Natural killer cell (primary cell): Measurements from ENCODE around the gene COPS3. TPM values are rescaled to one million over a fixed set of nuclear protein-coding genes. Genes with fewer than 3 reads are reported as not detected.

Experiments used
- ATAC-seq, 3 donors: fragments of 150-1000 bp in 2 of 3; fragments of 200-7000 bp in 1 of 3; cut with Tn5 transposase; 1 replicate in 1 of 3; 2 replicates in 2 of 3; pipeline ENCODE4 v1.10.0; 2021; ENCODE audit warnings: mild to moderate bottlenecking in 2 of 3, moderate library complexity in 2 of 3
- DNase-seq, 2 donors: peaks; one replicate each; pipeline versions ENCODE4 v3.0.0 to v3.0.0-alpha.2; 2013 to 2021; ENCODE audit warnings: mixed read lengths in 1 of 2
- H3K27ac ChIP-seq: one replicate; pipeline ENCODE4 v1.5.1; 2013; ENCODE audit warnings: mild to moderate bottlenecking, low read length
- H3K27me3 ChIP-seq: one replicate; pipeline ENCODE4 v1.6.1; 2013; ENCODE audit warnings: low read length; ENCODE audit not compliant: control insufficient read depth, insufficient read depth
- H3K36me3 ChIP-seq: one replicate; pipeline ENCODE4 v1.6.1; 2013; ENCODE audit warnings: low read length; ENCODE audit not compliant: control insufficient read depth, insufficient read depth
- H3K4me1 ChIP-seq: one replicate; pipeline ENCODE4 v1.6.1; 2013; ENCODE audit warnings: low read length; ENCODE audit not compliant: control insufficient read depth, insufficient read depth
- H3K4me3 ChIP-seq: one replicate; pipeline ENCODE4 v1.5.1; 2013; ENCODE audit warnings: low read length
- H3K9me3 ChIP-seq: one replicate; pipeline ENCODE4 v1.6.1; 2013; ENCODE audit warnings: low read length; ENCODE audit not compliant: control insufficient read depth, insufficient read depth
- H3K27ac Mint-ChIP-seq, 2 donors: one replicate each; pipeline ENCODE4 v1.8.0; 2022; ENCODE audit warnings: mild to moderate bottlenecking in 2 of 2, mixed read lengths in 2 of 2, moderate library complexity in 1 of 2
- H3K27me3 Mint-ChIP-seq, 2 donors: one replicate each; pipeline ENCODE4 v1.8.0; 2022; ENCODE audit warnings: low read depth in 2 of 2, mixed read lengths in 2 of 2
- H3K36me3 Mint-ChIP-seq: one replicate; pipeline ENCODE4 v1.8.0; 2022; ENCODE audit warnings: mixed read lengths
- H3K4me1 Mint-ChIP-seq, 2 donors: one replicate each; pipeline ENCODE4 v1.8.0; 2022; ENCODE audit warnings: mixed read lengths in 2 of 2
- H3K4me3 Mint-ChIP-seq: one replicate; pipeline ENCODE4 v1.8.0; 2022; ENCODE audit warnings: mild to moderate bottlenecking, moderate library complexity, mixed read lengths
- H3K9me3 Mint-ChIP-seq, 2 donors: one replicate each; pipeline ENCODE4 v1.8.0; 2022; ENCODE audit warnings: mixed read lengths in 2 of 2
- WGBS: methylation state at CpG from one replicate; pipeline ENCODE4 v1.1.7; 2013; ENCODE audit warnings: missing lambda C conversion rate; ENCODE audit not compliant: insufficient coverage; 5-methylcytosine and 5-hydroxymethylcytosine counted together
- intact Hi-C: fragments of 100-400 bp; cut with micrococcal nuclease; formaldehyde crosslinking; loops from one replicate; pipeline ENCODE4 v1.14.2; 2022
- total RNA-seq, 4 donors: library from RNA; stranded (reverse); fragments of 120-200 nt in 1 of 4; gene quantifications; one replicate each; pipeline versions ENCODE4 v1.2.3 to v1.2.4, GENCODE V29; 2013 to 2022
- TF ChIP-seq, protein P1 (sequence below): fragments of 200-600 bp; IDR thresholded peaks from one replicate; pipeline ENCODE4 v1.8.0; 2022; ENCODE audit warnings: antibody characterized with exemption

COPS3 gene
- total RNA-seq, 3 donors from 2014 or later (not counting 1 experiment from before 2014, with no cell fraction given), result 101 to 115 (median 102) TPM

DNA sequence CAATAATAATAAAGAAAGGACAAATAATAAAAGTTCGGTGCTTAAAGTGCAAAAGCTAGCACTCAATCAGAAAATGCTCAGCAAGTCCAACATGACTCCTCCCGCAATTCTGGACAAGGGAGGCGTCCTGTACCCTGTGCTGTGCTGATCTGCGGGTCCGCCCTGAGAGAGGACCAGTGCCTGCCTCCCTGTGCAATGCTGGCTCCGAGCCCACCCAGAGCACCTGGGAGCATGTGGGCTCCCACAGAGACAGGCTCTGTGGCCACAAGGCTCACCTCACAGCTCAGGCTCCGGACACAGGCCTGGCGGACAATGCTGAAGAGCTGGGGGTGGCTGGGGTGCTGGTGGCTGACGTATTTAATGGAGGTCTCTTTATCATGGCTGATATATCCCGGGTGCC, 55.1 kb downstream of the COPS3 start:
- ATAC-seq (no peak), DNase-seq (no peak)
- Mint-ChIP-seq H3K36me3 (peaks cover 22% of the 10 kb centered on the region), H3K27me3 (no peaks in the 10 kb centered on the region), H3K4me3 (no peak overlapping the region), H3K9me3 (no peaks in the 10 kb centered on the region), H3K4me1 (peaks cover 6 to 8% of the 10 kb centered on the region in 2 donors), H3K27ac (no peak overlapping the region)
- Histone ChIP-seq H3K27me3 (no peaks in the 10 kb centered on the region), H3K9me3 (no peaks in the 10 kb centered on the region), H3K36me3 (peaks cover 87% of the 10 kb centered on the region), H3K27ac (no peak overlapping the region), H3K4me1 (no peaks in the 10 kb centered on the region), H3K4me3 (no peak overlapping the region)
- TF ChIP-seq, protein P1, sequence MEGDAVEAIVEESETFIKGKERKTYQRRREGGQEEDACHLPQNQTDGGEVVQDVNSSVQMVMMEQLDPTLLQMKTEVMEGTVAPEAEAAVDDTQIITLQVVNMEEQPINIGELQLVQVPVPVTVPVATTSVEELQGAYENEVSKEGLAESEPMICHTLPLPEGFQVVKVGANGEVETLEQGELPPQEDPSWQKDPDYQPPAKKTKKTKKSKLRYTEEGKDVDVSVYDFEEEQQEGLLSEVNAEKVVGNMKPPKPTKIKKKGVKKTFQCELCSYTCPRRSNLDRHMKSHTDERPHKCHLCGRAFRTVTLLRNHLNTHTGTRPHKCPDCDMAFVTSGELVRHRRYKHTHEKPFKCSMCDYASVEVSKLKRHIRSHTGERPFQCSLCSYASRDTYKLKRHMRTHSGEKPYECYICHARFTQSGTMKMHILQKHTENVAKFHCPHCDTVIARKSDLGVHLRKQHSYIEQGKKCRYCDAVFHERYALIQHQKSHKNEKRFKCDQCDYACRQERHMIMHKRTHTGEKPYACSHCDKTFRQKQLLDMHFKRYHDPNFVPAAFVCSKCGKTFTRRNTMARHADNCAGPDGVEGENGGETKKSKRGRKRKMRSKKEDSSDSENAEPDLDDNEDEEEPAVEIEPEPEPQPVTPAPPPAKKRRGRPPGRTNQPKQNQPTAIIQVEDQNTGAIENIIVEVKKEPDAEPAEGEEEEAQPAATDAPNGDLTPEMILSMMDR, result no peak
- 97% methylated on average over 10 of the region's 10 CpGs for WGBS
- intact Hi-C loops, result no loop called here

- Mint-ChIP-seq H3K4me3 (no peak overlapping the region), H3K9me3 (no peaks in the 10 kb centered on the region), H3K27ac (no peak overlapping the region), H3K27me3 (no peaks in the 10 kb centered on the region), H3K4me1 (peaks cover 5 to 6% of the 10 kb centered on the region in 2 donors), H3K36me3 (peaks cover 15% of the 10 kb centered on the region)
- peaks cover 84% of the 10 kb centered on the region for H3K36me3 ChIP-seq
- TF ChIP-seq, protein P1, result no peak
- intact Hi-C loops, result no loop called here
- DNase-seq, result no peak
- H3K4me1 ChIP-seq, result no peaks in the 10 kb centered on the region
- H3K27me3 ChIP-seq, result no peaks in the 10 kb centered on the region
- H3K27ac ChIP-seq, result no peak overlapping the region
- no peak overlapping the region for H3K4me3 ChIP-seq
- no peaks in the 10 kb centered on the region for H3K9me3 ChIP-seq
- no peak for ATAC-seq
- WGBS, result 85% methylated on average over 8 of the region's 8 CpGs
These were observed 56.9 kb downstream of the COPS3 start for GRCh38 chr17:17224137-17224536.

GRCh38 chr17:17223736-17224135, 57.3 kb downstream of the COPS3 start:
- 98% methylated on average over 16 of the region's 16 CpGs for WGBS
- Mint-ChIP-seq H3K27me3 (no peaks in the 10 kb centered on the region), H3K27ac (no peak overlapping the region), H3K9me3 (no peaks in the 10 kb centered on the region), H3K36me3 (peaks cover 12% of the 10 kb centered on the region), H3K4me1 (peaks cover 4 to 5% of the 10 kb centered on the region in 2 donors), H3K4me3 (no peak overlapping the region)
- Histone ChIP-seq H3K4me1 (no peaks in the 10 kb centered on the region), H3K27me3 (no peaks in the 10 kb centered on the region), H3K4me3 (no peak overlapping the region), H3K36me3 (peaks cover 83% of the 10 kb centered on the region), H3K9me3 (no peaks in the 10 kb centered on the region), H3K27ac (no peak overlapping the region)
- TF ChIP-seq, protein P1, result no peak
- no peak for ATAC-seq
- intact Hi-C loops, result no loop called here
- DNase-seq, result no peak

- no peaks in the 10 kb centered on the region for H3K9me3 Mint-ChIP-seq
- TF ChIP-seq, protein P1, result no peak
These were observed 59.7 kb downstream of the COPS3 start for GRCh38 chr17:17221329-17221728.

More at GRCh38 chr17:17221329-17221728, 59.7 kb downstream of the COPS3 start:
- Mint-ChIP-seq H3K4me1 (no peaks in the 10 kb centered on the region), H3K27me3 (no peaks in the 10 kb centered on the region), H3K4me3 (no peak overlapping the region), H3K36me3 (peaks cover 28% of the 10 kb centered on the region), H3K27ac (no peak overlapping the region)
- H3K9me3 ChIP-seq, result no peaks in the 10 kb centered on the region
- DNase-seq, result no peak
- no peak for ATAC-seq
- H3K36me3 ChIP-seq, result peaks cover 82% of the 10 kb centered on the region
- H3K27ac ChIP-seq, result no peak overlapping the region
- H3K4me1 ChIP-seq, result no peaks in the 10 kb centered on the region
- 96% methylated on average over 22 of the region's 22 CpGs for WGBS
- no peaks in the 10 kb centered on the region for H3K27me3 ChIP-seq
- no peak overlapping the region for H3K4me3 ChIP-seq
- intact Hi-C loops, result no loop called here
